Astrocyte (in vitro differentiated cells and primary cell): ENCODE results near the gene THOC2. TPM values are rescaled to one million over a fixed set of nuclear protein-coding genes. Genes with fewer than 3 reads are reported as not detected.
"Not testable (repeated sequence)": the region's sequence is repeated elsewhere in the genome, so short reads cannot be mapped to it uniquely, and the experiment has no call there.

Experiments
- DNase-seq: peaks from one replicate; pipeline ENCODE4 v3.0.0-alpha.2; 2010; ENCODE audit warnings: low read depth
- FAIRE-seq: peaks from 2 replicates; lab custom pipeline; 2011; peaks lifted over from hg19 to GRCh38; lab: Jason Lieb, UNC
- H2AFZ ChIP-seq: 2 replicates; pipeline ENCODE4 v1.6.0; 2012; ENCODE audit warnings: low read depth, low read length, inconsistent platforms
- H3K27ac ChIP-seq: 2 replicates; pipeline ENCODE4 v1.5.1; 2011; ENCODE audit warnings: low read depth, low read length, inconsistent platforms
- H3K27me3 ChIP-seq: 2 replicates; pipeline ENCODE4 v1.6.0; 2011; ENCODE audit warnings: low read length, inconsistent platforms; ENCODE audit not compliant: insufficient read depth
- H3K36me3 ChIP-seq: 2 replicates; pipeline ENCODE4 v1.5.1; 2011; ENCODE audit warnings: low read length, inconsistent platforms; ENCODE audit not compliant: insufficient read depth
- H3K4me1 ChIP-seq: 2 replicates; pipeline ENCODE4 v1.5.1; 2011; ENCODE audit warnings: low read length, inconsistent platforms; ENCODE audit not compliant: insufficient read depth
- H3K4me2 ChIP-seq: 2 replicates; pipeline ENCODE4 v1.6.0; 2012; ENCODE audit warnings: low read length, inconsistent platforms
- H3K4me3 ChIP-seq: 2 replicates; pipeline ENCODE4 v1.5.1; 2011; ENCODE audit warnings: low read depth, mild to moderate bottlenecking, low read length, inconsistent platforms; ENCODE audit not compliant: insufficient read depth
- H3K79me2 ChIP-seq: 2 replicates; pipeline ENCODE4 v1.6.0; 2012; ENCODE audit warnings: mild to moderate bottlenecking, low read length, inconsistent platforms; ENCODE audit not compliant: insufficient read depth
- H3K9ac ChIP-seq: 2 replicates; pipeline ENCODE4 v1.6.0; 2012; ENCODE audit warnings: mild to moderate bottlenecking, low read length, inconsistent platforms
- H3K9me3 ChIP-seq: 2 replicates; pipeline ENCODE4 v1.5.1; 2012; ENCODE audit warnings: low read depth, mild to moderate bottlenecking, low read length, inconsistent platforms; ENCODE audit not compliant: insufficient read depth
- H4K20me1 ChIP-seq: 2 replicates; pipeline ENCODE4 v1.6.0; 2012; ENCODE audit warnings: low read length, inconsistent platforms; ENCODE audit not compliant: insufficient read depth
- H3K27ac Mint-ChIP-seq: one replicate; pipeline ENCODE4 v1.8.0; 2021; ENCODE audit warnings: mild to moderate bottlenecking, mixed read lengths; ENCODE audit not compliant: unreplicated experiment
- H3K27me3 Mint-ChIP-seq: one replicate; pipeline ENCODE4 v1.8.0; 2021; ENCODE audit warnings: low read depth, mixed read lengths; ENCODE audit not compliant: unreplicated experiment
- H3K36me3 Mint-ChIP-seq: one replicate; pipeline ENCODE4 v1.8.0; 2021; ENCODE audit warnings: low read depth, mixed read lengths; ENCODE audit not compliant: unreplicated experiment
- H3K4me1 Mint-ChIP-seq: one replicate; pipeline ENCODE4 v1.8.0; 2021; ENCODE audit warnings: low read depth, mixed read lengths; ENCODE audit not compliant: unreplicated experiment
- H3K4me3 Mint-ChIP-seq: one replicate; pipeline ENCODE4 v1.8.0; 2021; ENCODE audit warnings: mild to moderate bottlenecking, moderate library complexity, mixed read lengths; ENCODE audit not compliant: unreplicated experiment
- H3K9me3 Mint-ChIP-seq: one replicate; pipeline ENCODE4 v1.8.0; 2021; ENCODE audit warnings: mild to moderate bottlenecking, mixed read lengths; ENCODE audit not compliant: unreplicated experiment
- CTCF ChIP-seq: IDR thresholded peaks from 2 replicates; pipeline ENCODE4 v1.5.1; 2011; ENCODE audit warnings: low read depth, mild to moderate bottlenecking, inconsistent platforms, low read length, moderate library complexity; ENCODE audit not compliant: insufficient read depth
- EZH2 ChIP-seq: IDR thresholded peaks from 2 replicates; pipeline ENCODE4 v1.6.1; 2012; ENCODE audit warnings: mild to moderate bottlenecking, low read length, inconsistent platforms; ENCODE audit not compliant: insufficient read depth
- total RNA-seq: library from RNA; stranded (reverse); gene quantifications from 2 replicates; pipeline ENCODE4 v1.2.1, GENCODE V29; 2021

The THOC2 gene
- total RNA-seq, 1 donor from 2014 or later, result 64.8 TPM

GRCh38 chrX:123728554-123728953 lies 4.3 kb downstream of the THOC2 start:
- Histone ChIP-seq H3K4me1 (peaks cover 3% of the 10 kb centered on the region), H3K79me2 (peaks cover 93% of the 10 kb centered on the region), H4K20me1 (peaks cover 49% of the 10 kb centered on the region), H2AFZ (no peak overlapping the region), H3K27me3 (no peaks in the 10 kb centered on the region), H3K4me3 (no peak overlapping the region), H3K9ac (no peak overlapping the region), H3K27ac (no peak overlapping the region), H3K9me3 (no peaks in the 10 kb centered on the region), H3K4me2 (no peak overlapping the region), H3K36me3 (peaks cover 2% of the 10 kb centered on the region)
- TF ChIP-seq EZH2, result no peak
- Mint-ChIP-seq H3K27ac (no peak overlapping the region), H3K4me1 (peaks cover 8% of the 10 kb centered on the region), H3K4me3 (no peak overlapping the region), H3K36me3 (peaks cover 2% of the 10 kb centered on the region), H3K27me3 (no peaks in the 10 kb centered on the region), H3K9me3 (no peaks in the 10 kb centered on the region)
- DNase-seq (no peak), FAIRE-seq (no peak)

GRCh38 chrX:123728016-123728415 lies 4.8 kb downstream of the THOC2 start:
- no peak overlapping the region for H3K27ac ChIP-seq
- Mint-ChIP-seq H3K36me3 (peaks cover 2% of the 10 kb centered on the region), H3K9me3 (no peaks in the 10 kb centered on the region), H3K4me1 (peaks cover 8% of the 10 kb centered on the region), H3K27me3 (no peaks in the 10 kb centered on the region), H3K27ac (no peak overlapping the region), H3K4me3 (no peak overlapping the region)
- no peaks in the 10 kb centered on the region for H3K27me3 ChIP-seq
- peaks cover 49% of the 10 kb centered on the region for H4K20me1 ChIP-seq
- H3K4me2 ChIP-seq, result no peak overlapping the region
- FAIRE-seq (no peak), DNase-seq (no peak)
- H2AFZ ChIP-seq, result no peak overlapping the region
- peaks cover 98% of the 10 kb centered on the region for H3K79me2 ChIP-seq
- TF ChIP-seq CTCF (no peak), EZH2 (no peak)
- H3K4me1 ChIP-seq, result peaks cover under 1% of the 10 kb centered on the region
- H3K9ac ChIP-seq, result no peak overlapping the region
- H3K36me3 ChIP-seq, result peaks cover 2% of the 10 kb centered on the region
- H3K9me3 ChIP-seq, result no peaks in the 10 kb centered on the region
- H3K4me3 ChIP-seq, result no peak overlapping the region

GRCh38 chrX:123722193-123722592 lies 10.7 kb downstream of the THOC2 start:
- not testable (repeated sequence) for H2AFZ ChIP-seq, H3K27ac Mint-ChIP-seq, H3K4me1 Mint-ChIP-seq, H3K27me3 Mint-ChIP-seq, H3K27me3 ChIP-seq, H3K36me3 Mint-ChIP-seq, H3K27ac ChIP-seq, H3K4me3 ChIP-seq, H3K36me3 ChIP-seq, H3K9ac ChIP-seq, H3K4me1 ChIP-seq, H3K4me3 Mint-ChIP-seq, H3K9me3 ChIP-seq, H3K4me2 ChIP-seq, H3K9me3 Mint-ChIP-seq, DNase-seq
- Histone ChIP-seq H4K20me1 (peaks cover 39% of the 10 kb centered on the region), H3K79me2 (peaks cover 98% of the 10 kb centered on the region)
- peak; percentile 43 for FAIRE-seq
